Heart left ventricle (tissue), 16 donors: ENCODE results near the gene SAP30BP. TPM values are rescaled to one million over a fixed set of nuclear protein-coding genes. Genes with fewer than 3 reads are reported as not detected.
A peak's percentile ranks its signal among the peaks of the same experiment; 100 is the strongest.

Source experiments
- ATAC-seq, 4 donors: fragments of 200-7000 bp; cut with Tn5 transposase; one replicate each; pipeline ENCODE4 v1.9.1; 2020 to 2022; ENCODE audit warnings: moderate library complexity in 4 of 4, mild to moderate bottlenecking in 3 of 4, moderate number of reproducible peaks in 1 of 4
- DNase-seq, 5 donors: peaks; one replicate each; pipeline ENCODE4 v3.0.0-alpha.2; 2020
- H3K27ac ChIP-seq, 12 donors: fragments of 200-600 bp; sonication (generic) in 4 of 12; one replicate each; pipeline versions ENCODE4 v1.5.0 to v1.8.0; 2016 to 2022; ENCODE audit warnings: mild to moderate bottlenecking in 2 of 12
- H3K27me3 ChIP-seq, 9 donors: fragments of 200-600 bp; sonication (generic) in 2 of 9; one replicate each; pipeline versions ENCODE4 v1.5.1 to v1.8.0; 2016 to 2022; ENCODE audit warnings: mild to moderate bottlenecking in 3 of 9
- H3K36me3 ChIP-seq, 9 donors: fragments of 200-600 bp; sonication (generic) in 2 of 9; one replicate each; pipeline versions ENCODE4 v1.5.0 to v1.8.0; 2018 to 2022; ENCODE audit warnings: mild to moderate bottlenecking in 2 of 9
- H3K4me1 ChIP-seq, 12 donors: fragments of 200-600 bp; sonication (generic) in 4 of 12; one replicate each; pipeline versions ENCODE4 v1.5.0 to v1.8.0; 2016 to 2022; ENCODE audit warnings: mild to moderate bottlenecking in 3 of 12
- H3K4me3 ChIP-seq, 12 donors: fragments of 200-600 bp; sonication (generic) in 4 of 12; one replicate each; pipeline versions ENCODE4 v1.5.0 to v1.8.0; 2017 to 2022; ENCODE audit warnings: mild to moderate bottlenecking in 9 of 12, moderate library complexity in 4 of 12
- H3K9me3 ChIP-seq, 12 donors: fragments of 200-600 bp; sonication (generic) in 4 of 12; one replicate each; pipeline versions ENCODE4 v1.5.0 to v1.8.0; 2016 to 2022; ENCODE audit warnings: mild to moderate bottlenecking in 1 of 12
- CTCF ChIP-seq, 12 donors: fragments of 200-600 bp; sonication (generic) in 4 of 12; IDR thresholded peaks; one replicate each; pipeline versions ENCODE4 v1.5.0 to v1.8.0; 2018 to 2022; ENCODE audit warnings: antibody characterized with exemption in 12 of 12, mild to moderate bottlenecking in 5 of 12
- POLR2A ChIP-seq, 2 donors: fragments of 450-650 bp; IDR thresholded peaks; one replicate each; pipeline ENCODE4 v1.6.1; 2017; ENCODE audit warnings: antibody characterized with exemption in 2 of 2, mild to moderate bottlenecking in 2 of 2, moderate library complexity in 2 of 2
- WGBS, 4 donors: extraction: QIAGEN DNeasy Blood & Tissue Kit in 2 of 4; methylation state at CpG; one replicate each; pipeline versions ENCODE4 v1.1.5 to v1.1.7; 2013 to 2018; 5-methylcytosine and 5-hydroxymethylcytosine counted together
- intact Hi-C, 10 donors: fragments of 100-400 bp; cut with DNase I; formaldehyde crosslinking; loops; one replicate each; pipeline versions ENCODE4 v1.11.1 to v1.14.2; 2022
- polyA plus RNA-seq, 2 donors: library from polyadenylated mRNA; stranded (reverse); fragments of 200-250 nt; gene quantifications; one replicate each; pipeline ENCODE4 v1.2.3, GENCODE V29; 2013
- total RNA-seq, 9 donors: library from RNA; depleted of rRNA in 2 of 9; stranded (reverse); fragments of >200 nt in 2 of 9; fragmentation: NEBNext Ultra II Directional in 3 of 9; extraction: Animal tissue kit (Norgen Biotek cat#: 25700) in 3 of 9; gene quantifications; one replicate each; pipeline versions ENCODE4 v1.1.0 to v1.2.4, GENCODE V29; 2016 to 2023
- donor health status: ischemic (EF 13 %, LVEDD 7.1; RV severe dilation, severe dysfunction).
- donor health status: healthy with polysubstance abuse.
- donor health status: DM: no; HTN: yes; CAD: no.
- donor health status: DM: no; HTN: no; CAD: no.
- donor health status: ischemic (EF 25% LVEDD 6.9; RV normal size, moderate dysfunction).
- donor health status: ischemic (EF 25% LVEDD 5.7; RV mildly dilated, moderate dysfunction).
- donor health status: healthy.
- donor health status: DM: yes; HTN: yes; CAD: no.
- donor health status: ischemic (EF 35%, LVEDD 5.7; RV mildly dilated, moderate dysfunction).
- donor health status: nonischemic (EF 11% LVEDD 7.7; RV severe dilation, severe dysfunction).
- donor health status: DM: yes; HTN: yes; CAD: no.
- donor health status: PGD.
- donor health status: ischemic (EF 29% LVEDD 5.4; RV normal size, mild dysfunction).
- donor health status: nonischemic (EF 23%, LVEDD 6.1; RV moderate dilation, normal function).

The SAP30BP gene
- total and polyA plus RNA-seq, 11 donors: 40.9 to 121 (median 54.6) TPM

DNA sequence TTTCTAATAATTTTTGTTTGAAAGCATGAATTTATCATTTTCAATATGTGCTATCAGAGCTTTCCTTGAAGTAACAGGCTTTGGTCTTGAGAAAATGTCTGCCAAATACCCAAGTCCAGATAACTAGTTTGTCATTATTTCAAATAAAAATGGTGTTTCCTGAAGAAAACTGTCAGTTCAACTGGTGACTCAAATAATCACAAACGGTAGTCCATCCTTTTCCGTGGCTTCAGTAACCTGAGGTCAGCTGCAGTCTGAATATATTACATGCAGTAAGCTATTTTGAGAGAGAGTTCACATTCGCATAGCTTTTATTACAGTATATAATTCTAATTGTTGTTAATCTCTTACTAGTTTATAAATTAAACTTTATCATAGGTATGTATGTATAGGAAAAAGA, 9.3 kb downstream of the SAP30BP start:
- intact Hi-C loops: loop anchor here in 1 of 10 donors (5.0 kb wide), 1 partner anchor 71 kb away; no protein-coding TSS in a partner anchor
- TF ChIP-seq CTCF (IDR thresholded peaks at IDR 0.05): no peak
- TF ChIP-seq POLR2A (IDR thresholded peaks at IDR 0.05): no peak
- H3K4me3 ChIP-seq: no peak overlapping the region
- DNase-seq: no peak
- no peak overlapping the region for H3K27ac ChIP-seq
- 62 to 84% (median 75%) methylated on average over 3 of the region's 3 CpGs for WGBS, 4 donors
- peaks cover 0 to 28% (median 20%) of the 10 kb centered on the region in 12 donors for H3K4me1 ChIP-seq
- H3K9me3 ChIP-seq: no peaks in the 10 kb centered on the region
- no peaks in the 10 kb centered on the region for H3K27me3 ChIP-seq
- H3K36me3 ChIP-seq: peaks cover 3 to 80% (median 51%) of the 10 kb centered on the region in 9 donors
- no peak for ATAC-seq

GRCh38 chr17:75679706-75680211, 12.6 kb downstream of the SAP30BP start:
- peaks cover 0 to 45% (median 33%) of the 10 kb centered on the region in 12 donors for H3K4me1 ChIP-seq
- WGBS, 4 donors: 43 to 57% (median 47%) methylated on average over 11 of the region's 11 CpGs
- no peaks in the 10 kb centered on the region for H3K27me3 ChIP-seq
- H3K36me3 ChIP-seq: peaks cover 0 to 51% (median 25%) of the 10 kb centered on the region in 9 donors
- DNase-seq: peak in 3 of 5 donors; percentile 42 to 50 (median 50)
- TF ChIP-seq POLR2A (IDR thresholded peaks at IDR 0.05): no peak
- peak in 10 of 12 donors; percentile 15 to 55 (median 38) for TF ChIP-seq CTCF (IDR thresholded peaks at IDR 0.05)
- ATAC-seq: peak in 3 of 4 donors; percentile 69 to 86 (median 84)
- H3K9me3 ChIP-seq: no peaks in the 10 kb centered on the region
- H3K4me3 ChIP-seq: no peak overlapping the region
- peak overlapping the region; percentile 16 to 74 (median 64) for H3K27ac ChIP-seq
- intact Hi-C loops: loop anchor here in 7 of 10 donors (1.0 to 5.0 kb wide), 5 partner anchors 67 to 70 kb away; no protein-coding TSS in a partner anchor

- WGBS, 4 donors: 89 to 92% (median 91%) methylated on average over 10 of the region's 10 CpGs
- Histone ChIP-seq H3K4me1 (peaks cover 0 to 47% (median 35%) of the 10 kb centered on the region in 12 donors), H3K36me3 (peaks cover 0 to 55% (median 25%) of the 10 kb centered on the region in 9 donors), H3K9me3 (no peaks in the 10 kb centered on the region), H3K4me3 (no peak overlapping the region), H3K27me3 (no peaks in the 10 kb centered on the region), H3K27ac (peak overlapping the region in 11 of 12 donors; percentile 12 to 70 (median 64))
- no peak for ATAC-seq
- intact Hi-C loops: loop anchor here in 2 of 10 donors (1.0 to 2.0 kb wide), 2 partner anchors 66 to 67 kb away; no protein-coding TSS in a partner anchor
- TF ChIP-seq POLR2A (IDR thresholded peaks at IDR 0.05) (no peak), CTCF (IDR thresholded peaks at IDR 0.05) (no peak)
- DNase-seq: no peak
Observed at GRCh38 chr17:75680431-75680830, 13.3 kb downstream of the SAP30BP start.

DNA sequence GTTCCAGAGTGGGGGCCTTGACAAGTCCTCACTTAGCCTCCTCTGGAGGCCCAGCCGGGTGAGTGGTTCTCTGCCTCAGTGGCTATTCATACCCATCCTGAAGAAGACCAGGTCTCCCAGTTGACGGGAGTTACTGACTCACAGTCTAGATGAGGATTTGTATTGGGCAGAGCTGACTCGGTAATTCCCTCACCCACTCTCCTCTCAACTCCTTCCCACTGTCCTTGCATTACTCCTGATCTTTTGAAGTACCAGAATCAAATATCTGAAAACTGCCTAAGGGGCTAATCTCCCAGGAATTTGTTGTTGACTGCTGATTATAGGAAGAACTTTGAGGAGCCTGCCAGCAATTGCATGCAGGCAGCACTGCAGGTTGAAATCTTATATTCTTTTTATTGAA, 14.2 kb downstream of the SAP30BP start:
- DNase-seq: no peak
- TF ChIP-seq CTCF (IDR thresholded peaks at IDR 0.05): no peak
- TF ChIP-seq POLR2A (IDR thresholded peaks at IDR 0.05): no peak
- Histone ChIP-seq H3K27ac (peak overlapping the region in 1 of 12 donors; percentile 65), H3K4me1 (peaks cover 0 to 56% (median 43%) of the 10 kb centered on the region in 12 donors), H3K4me3 (no peak overlapping the region), H3K27me3 (no peaks in the 10 kb centered on the region), H3K9me3 (no peaks in the 10 kb centered on the region), H3K36me3 (peaks cover 0 to 48% (median 18%) of the 10 kb centered on the region in 9 donors)
- intact Hi-C loops: loop anchor here in 1 of 10 donors (2.0 kb wide), 1 partner anchor 66 kb away; no protein-coding TSS in a partner anchor
- ATAC-seq: no peak
- WGBS, 4 donors: 68 to 92% (median 81%) methylated on average over 3 of the region's 3 CpGs
